ENCODE measurements around the gene TBC1D16.
A peak's percentile ranks its signal among the peaks of the same experiment; 100 is the strongest.
"Not testable (repeated sequence)": the region's sequence is repeated elsewhere in the genome, so short reads cannot be mapped to it uniquely, and the experiment has no call there.

The TBC1D16 gene

DNA sequence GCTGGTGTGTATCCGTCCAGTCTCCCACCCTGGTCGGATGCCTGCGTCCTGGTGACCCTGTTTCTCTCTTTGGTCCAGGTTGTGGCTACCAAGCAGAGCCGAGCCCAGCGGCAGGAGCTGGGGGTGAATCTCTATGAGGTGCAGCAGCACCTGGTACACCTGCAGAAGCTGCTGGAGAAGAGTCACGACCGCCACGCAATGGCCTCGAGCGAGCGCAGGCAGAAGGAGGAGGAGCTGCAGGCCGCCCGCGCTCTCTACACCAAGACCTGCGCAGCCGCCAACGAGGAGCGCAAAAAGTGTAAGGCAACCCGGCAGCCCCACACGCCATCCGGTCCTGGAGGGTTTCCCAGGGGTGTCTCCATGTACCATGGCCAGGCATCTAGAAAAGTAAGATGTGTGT is 14.3 kb upstream of the TBC1D16 start:
- no peak overlapping the region for H3K9ac ChIP-seq (ENCODE audit: low read length)
- H3K27me3 ChIP-seq (replicated peaks; ENCODE audit: control insufficient read depth, insufficient read depth, low read length): no peaks in the 10 kb centered on the region
- no peak for DNase-seq (ENCODE audit: low read depth)
- H3K36me3 ChIP-seq (ENCODE audit: control insufficient read depth, insufficient read depth, low read length, severe bottlenecking): peaks cover 29% of the 10 kb centered on the region
- peaks cover 14% of the 10 kb centered on the region for H3K4me1 ChIP-seq (ENCODE audit: control insufficient read depth, insufficient read depth, low read length)
- H3K4me3 ChIP-seq (ENCODE audit: low read length): no peak overlapping the region
- H3K9me3 ChIP-seq (ENCODE audit: control insufficient read depth, low read length): no peaks in the 10 kb centered on the region

DNA sequence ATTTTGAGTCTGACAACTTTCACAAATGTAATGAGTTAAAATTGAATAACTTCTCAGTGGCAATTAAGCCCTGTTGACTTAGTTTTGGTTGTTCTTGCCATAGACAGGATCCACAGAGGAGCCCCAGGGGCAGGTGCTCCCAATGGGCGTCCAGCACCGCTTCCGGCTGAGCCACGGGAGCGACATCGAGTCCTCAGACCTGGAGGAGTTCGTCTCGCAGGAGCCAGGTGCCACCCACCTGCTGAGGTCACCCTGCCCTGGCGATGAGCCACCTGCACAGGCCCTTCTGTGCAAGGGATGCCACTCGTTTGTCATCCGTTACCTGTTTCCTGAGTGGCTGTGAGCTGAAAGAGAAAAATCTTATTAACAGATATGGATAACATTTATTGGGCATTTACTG is 11.5 kb upstream of the TBC1D16 start:
- Histone ChIP-seq H3K9ac (ENCODE audit: low read length) (no peak overlapping the region), H3K27me3 (replicated peaks; ENCODE audit: control insufficient read depth, insufficient read depth, low read length) (no peaks in the 10 kb centered on the region), H3K36me3 (ENCODE audit: control insufficient read depth, insufficient read depth, low read length, severe bottlenecking) (peaks cover 45% of the 10 kb centered on the region), H3K9me3 (ENCODE audit: control insufficient read depth, low read length) (peaks cover 4% of the 10 kb centered on the region), H3K4me1 (ENCODE audit: control insufficient read depth, insufficient read depth, low read length) (peaks cover 8% of the 10 kb centered on the region), H3K4me3 (ENCODE audit: low read length) (no peak overlapping the region)
- DNase-seq (ENCODE audit: low read depth): no peak

- H3K9me3 ChIP-seq (ENCODE audit: control insufficient read depth, low read length); H3K4me3 ChIP-seq (ENCODE audit: low read length); DNase-seq (ENCODE audit: low read depth); H3K9ac ChIP-seq (ENCODE audit: low read length); H3K27me3 ChIP-seq (replicated peaks; ENCODE audit: control insufficient read depth, insufficient read depth, low read length); H3K4me1 ChIP-seq (ENCODE audit: control insufficient read depth, insufficient read depth, low read length): not testable (repeated sequence)
- peaks cover 48% of the 10 kb centered on the region for H3K36me3 ChIP-seq (ENCODE audit: control insufficient read depth, insufficient read depth, low read length, severe bottlenecking)
Observed at GRCh38 chr17:80046709-80047108, 11.0 kb upstream of the TBC1D16 start.

DNA sequence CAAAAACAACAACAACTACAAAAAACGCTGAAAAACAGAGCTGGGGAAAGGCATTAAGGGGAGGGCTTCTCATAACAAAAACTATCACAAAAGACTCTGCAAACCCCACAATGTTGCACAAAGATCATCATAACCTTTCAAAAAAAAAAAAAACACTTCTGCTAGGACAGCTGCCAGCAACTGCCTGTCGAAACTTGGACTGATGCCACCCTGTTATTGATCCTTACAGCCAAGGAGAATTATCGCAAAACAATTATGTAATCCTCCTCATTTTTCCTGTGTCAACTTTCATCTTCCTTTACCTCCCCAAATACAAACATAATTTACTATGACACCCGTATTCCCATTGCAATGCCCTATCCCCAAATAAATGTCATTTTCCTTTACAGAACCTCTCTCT is 10.0 kb upstream of the TBC1D16 start:
- no peak overlapping the region for H3K4me3 ChIP-seq (ENCODE audit: low read length)
- H3K4me1 ChIP-seq (ENCODE audit: control insufficient read depth, insufficient read depth, low read length): peaks cover 8% of the 10 kb centered on the region
- H3K9ac ChIP-seq (ENCODE audit: low read length): no peak overlapping the region
- H3K9me3 ChIP-seq (ENCODE audit: control insufficient read depth, low read length): peaks cover 6% of the 10 kb centered on the region
- H3K36me3 ChIP-seq (ENCODE audit: control insufficient read depth, insufficient read depth, low read length, severe bottlenecking): peaks cover 47% of the 10 kb centered on the region
- H3K27me3 ChIP-seq (replicated peaks; ENCODE audit: control insufficient read depth, insufficient read depth, low read length): no peaks in the 10 kb centered on the region
- no peak for DNase-seq (ENCODE audit: low read depth)

DNA sequence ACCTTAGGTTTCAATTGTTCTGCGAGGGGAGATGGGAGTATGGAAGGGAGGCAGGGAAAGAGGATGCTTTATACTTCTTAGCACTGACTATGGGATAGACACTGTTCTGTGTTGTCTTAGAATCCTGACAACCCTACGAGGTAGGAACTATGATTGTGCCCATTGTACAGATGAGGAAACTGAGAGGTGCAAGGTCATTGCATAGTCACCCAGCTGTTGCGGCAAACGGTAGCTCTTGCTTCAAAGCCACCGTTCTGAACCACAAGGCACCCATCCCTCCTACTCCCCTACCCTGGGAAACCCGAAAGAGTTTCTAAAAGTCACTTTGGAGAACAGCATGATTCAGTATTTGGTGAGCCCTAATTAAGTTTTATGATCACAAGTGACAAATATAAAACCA is 8.3 kb upstream of the TBC1D16 start:
- H3K27me3 ChIP-seq (replicated peaks; ENCODE audit: control insufficient read depth, insufficient read depth, low read length): no peaks in the 10 kb centered on the region
- peaks cover 35% of the 10 kb centered on the region for H3K36me3 ChIP-seq (ENCODE audit: control insufficient read depth, insufficient read depth, low read length, severe bottlenecking)
- DNase-seq (ENCODE audit: low read depth): no peak
- H3K4me3 ChIP-seq (ENCODE audit: low read length): no peak overlapping the region
- peaks cover 8% of the 10 kb centered on the region for H3K4me1 ChIP-seq (ENCODE audit: control insufficient read depth, insufficient read depth, low read length)
- no peak overlapping the region for H3K9ac ChIP-seq (ENCODE audit: low read length)
- peaks cover 6% of the 10 kb centered on the region for H3K9me3 ChIP-seq (ENCODE audit: control insufficient read depth, low read length)

DNA sequence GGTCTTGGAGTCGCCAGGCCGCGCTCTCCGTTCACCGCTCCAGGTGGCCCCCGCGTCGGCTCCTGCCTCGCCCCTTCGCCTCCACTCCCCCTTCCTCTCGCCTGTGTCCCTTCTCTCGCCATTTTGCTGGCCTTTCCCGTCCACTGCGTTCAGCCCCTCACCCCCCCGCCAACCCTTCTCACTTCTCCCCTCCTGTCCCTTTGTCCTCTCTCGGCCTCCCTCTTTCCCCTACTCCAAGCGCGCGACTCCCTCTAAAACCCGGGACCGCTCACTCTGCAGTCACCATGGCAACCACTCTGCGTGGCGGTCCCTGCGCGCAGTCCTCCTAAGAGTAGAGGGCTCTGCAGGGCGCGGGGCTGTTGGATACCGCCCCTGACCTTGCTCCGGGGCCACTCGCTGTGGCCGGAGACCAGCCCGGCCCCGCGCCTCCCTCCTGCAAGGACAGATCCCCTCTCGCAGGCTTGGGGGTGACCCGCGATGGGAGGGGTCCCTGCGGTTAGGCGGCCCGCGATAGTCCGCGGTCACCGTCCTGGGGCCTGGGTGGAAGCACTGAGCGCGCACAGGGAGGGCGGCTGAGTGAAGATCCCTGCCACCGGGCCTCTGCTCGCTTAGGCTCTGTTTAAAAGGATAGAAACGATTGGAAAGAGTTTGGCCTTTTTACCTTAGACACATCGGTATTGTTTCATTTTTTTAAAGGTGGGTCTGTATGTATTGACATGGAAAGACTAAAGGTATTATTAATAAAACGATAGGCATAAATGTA is 1.2 kb upstream of the TBC1D16 start:
- DNase-seq (ENCODE audit: low read depth): peak; percentile 71

DNA sequence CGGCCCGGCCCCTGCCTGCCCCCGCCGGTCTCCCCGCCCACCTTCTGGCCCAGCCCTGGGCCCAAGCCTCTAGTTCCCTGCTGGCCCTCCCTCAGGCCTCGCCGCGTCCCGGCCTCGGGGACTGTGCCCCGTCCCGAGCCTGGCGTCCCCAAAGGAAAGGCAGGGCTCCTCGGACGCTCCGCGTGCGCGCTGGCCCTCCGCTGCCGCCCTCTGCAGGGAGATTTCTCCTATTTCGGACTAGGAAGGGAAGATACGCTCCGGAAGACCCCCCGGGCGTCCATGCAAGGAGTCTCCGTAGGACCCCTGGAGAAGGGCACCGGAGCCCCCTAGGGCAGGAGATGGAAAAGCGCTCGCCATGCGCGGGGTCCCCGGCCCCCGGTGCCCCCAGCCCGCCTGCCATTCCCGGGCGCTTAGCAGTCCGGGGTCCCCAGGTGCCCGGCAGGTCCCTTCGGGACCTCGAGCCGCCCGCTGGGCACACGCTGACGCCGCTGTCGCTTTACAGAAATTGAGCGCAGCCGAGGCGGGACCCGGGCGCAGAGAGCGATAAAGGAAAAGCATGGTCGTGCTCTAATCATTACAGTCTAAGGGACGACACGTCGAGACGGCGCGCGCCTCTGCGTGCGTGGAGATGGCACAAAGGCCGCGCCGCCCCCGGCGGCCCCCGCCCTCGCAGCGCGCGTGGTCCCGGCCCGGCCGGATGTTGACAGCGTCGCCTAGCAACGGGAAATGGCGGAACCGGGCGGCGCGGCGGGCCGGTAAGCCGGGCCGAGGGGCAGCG is 454 bp upstream of the TBC1D16 start, which contains the start of gene CCDC40:
CCDC40 (plus strand) TSS at position 706 of the 778 bp plus-strand sequence; CDS start at position 727, 21 bp downstream.
- DNase-seq (ENCODE audit: low read depth): peak; percentile 96
- no peaks in the 10 kb centered on the region for H3K9me3 ChIP-seq (ENCODE audit: control insufficient read depth, low read length)
- peak within 1 kb of the TSS; percentile 95 for H3K4me3 ChIP-seq (ENCODE audit: low read length)
- peaks cover 35% of the 10 kb centered on the region for H3K4me1 ChIP-seq (ENCODE audit: control insufficient read depth, insufficient read depth, low read length)
- no peaks in the 10 kb centered on the region for H3K27me3 ChIP-seq (replicated peaks; ENCODE audit: control insufficient read depth, insufficient read depth, low read length)
- peak within 1 kb of the TSS; percentile 98 for H3K9ac ChIP-seq (ENCODE audit: low read length)
- peaks cover 4% of the 10 kb centered on the region for H3K36me3 ChIP-seq (ENCODE audit: control insufficient read depth, insufficient read depth, low read length, severe bottlenecking)

More for the DNA sequence above, 1.2 kb upstream of the TBC1D16 start:
- Histone ChIP-seq H3K36me3 (ENCODE audit: control insufficient read depth, insufficient read depth, low read length, severe bottlenecking) (peaks cover 10% of the 10 kb centered on the region), H3K9me3 (ENCODE audit: control insufficient read depth, low read length) (no peaks in the 10 kb centered on the region), H3K4me1 (ENCODE audit: control insufficient read depth, insufficient read depth, low read length) (peaks cover 27% of the 10 kb centered on the region), H3K9ac (ENCODE audit: low read length) (peak overlapping the region; percentile 95), H3K27me3 (replicated peaks; ENCODE audit: control insufficient read depth, insufficient read depth, low read length) (no peaks in the 10 kb centered on the region), H3K4me3 (ENCODE audit: low read length) (peak overlapping the region; percentile 93)

DNA sequence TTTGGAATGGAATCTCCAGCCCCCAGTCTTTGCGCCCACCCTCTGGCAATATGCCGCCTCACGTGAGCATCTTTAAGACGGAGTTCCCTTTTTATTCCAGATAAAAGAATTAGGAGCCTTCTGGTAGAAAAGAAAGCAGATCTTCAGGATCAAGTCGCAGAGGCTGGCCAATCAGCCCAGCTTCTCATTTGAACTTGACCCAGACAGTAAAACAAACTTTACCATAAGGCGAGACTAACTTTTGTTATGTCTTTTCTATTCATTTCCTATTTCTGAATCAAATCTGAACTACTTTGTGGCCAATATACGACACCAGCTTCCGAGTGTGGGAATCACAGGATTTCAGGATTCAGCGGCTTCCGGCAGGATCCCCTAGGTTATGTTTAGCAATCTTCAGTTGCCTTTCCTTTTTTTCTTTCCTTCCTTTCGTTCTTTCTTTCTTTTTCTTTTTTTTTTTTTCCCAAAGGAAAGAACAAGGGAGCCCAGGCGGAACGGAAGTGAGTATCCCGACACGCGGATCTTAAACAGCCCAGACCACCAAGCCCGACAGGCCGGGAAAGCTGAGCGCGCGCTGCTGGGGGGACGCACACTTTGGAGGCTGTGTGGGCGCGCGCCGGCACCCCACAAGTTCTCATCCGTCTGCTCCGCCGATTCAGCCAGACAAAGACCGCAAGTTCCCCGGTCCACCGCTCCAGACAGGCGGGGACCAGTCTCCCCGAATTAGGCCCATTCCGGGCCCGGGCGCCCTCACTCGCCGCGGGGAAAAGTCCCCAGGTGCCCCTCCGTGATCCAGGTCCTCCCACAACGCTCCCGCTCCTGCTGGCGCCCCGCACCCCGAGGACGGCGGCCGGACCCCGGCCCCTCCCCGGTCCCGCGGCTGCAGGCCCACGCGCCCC is 633 bp downstream of the TBC1D16 start:
- H3K4me1 ChIP-seq (ENCODE audit: control insufficient read depth, insufficient read depth, low read length): peaks cover 45% of the 10 kb centered on the region
- peak; percentile 70 for DNase-seq (ENCODE audit: low read depth)
- no peaks in the 10 kb centered on the region for H3K27me3 ChIP-seq (replicated peaks; ENCODE audit: control insufficient read depth, insufficient read depth, low read length)

GRCh38 chr17:80033840-80034239 is 1.8 kb downstream of the TBC1D16 start:
- Histone ChIP-seq H3K27me3 (replicated peaks; ENCODE audit: control insufficient read depth, insufficient read depth, low read length) (no peaks in the 10 kb centered on the region), H3K4me3 (ENCODE audit: low read length) (peak overlapping the region; percentile 95), H3K9ac (ENCODE audit: low read length) (peak overlapping the region; percentile 98), H3K36me3 (ENCODE audit: control insufficient read depth, insufficient read depth, low read length, severe bottlenecking) (peaks cover 6% of the 10 kb centered on the region), H3K9me3 (ENCODE audit: control insufficient read depth, low read length) (no peaks in the 10 kb centered on the region), H3K4me1 (ENCODE audit: control insufficient read depth, insufficient read depth, low read length) (peaks cover 56% of the 10 kb centered on the region)
- DNase-seq (ENCODE audit: low read depth): no peak

More for the DNA sequence above, 633 bp downstream of the TBC1D16 start:
- no peaks in the 10 kb centered on the region for H3K9me3 ChIP-seq (ENCODE audit: control insufficient read depth, low read length)
- H3K4me3 ChIP-seq (ENCODE audit: low read length): peak overlapping the region; percentile 95
- peak overlapping the region; percentile 98 for H3K9ac ChIP-seq (ENCODE audit: low read length)
- H3K36me3 ChIP-seq (ENCODE audit: control insufficient read depth, insufficient read depth, low read length, severe bottlenecking): peaks cover 6% of the 10 kb centered on the region

DNA sequence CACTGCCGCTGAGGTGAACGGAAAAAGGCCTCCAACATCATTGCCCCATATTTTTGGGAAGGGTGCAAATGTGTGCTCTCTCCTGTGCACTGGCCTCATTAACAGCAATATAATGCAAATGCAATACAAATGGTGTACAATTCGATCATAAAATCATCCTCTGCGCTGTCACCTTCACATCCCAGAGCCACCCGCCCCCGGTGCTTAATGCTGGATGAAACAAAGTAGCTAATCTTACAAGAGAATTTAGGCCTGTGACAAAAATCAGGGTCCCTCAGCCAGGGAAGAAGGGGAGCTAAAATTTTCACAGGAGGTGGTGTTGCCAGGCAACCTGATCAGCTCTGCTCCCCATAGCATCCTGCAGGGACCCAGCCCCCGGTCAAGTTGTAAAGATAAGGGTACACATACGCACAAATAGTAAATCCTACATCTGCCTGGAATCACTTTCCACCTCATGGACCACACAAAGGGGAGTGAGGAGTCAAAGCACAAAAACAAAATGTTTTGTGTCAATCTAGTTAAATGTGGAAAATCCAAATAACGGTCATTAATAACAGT is 3.0 kb downstream of the TBC1D16 start:
- Histone ChIP-seq H3K4me1 (ENCODE audit: control insufficient read depth, insufficient read depth, low read length) (peaks cover 62% of the 10 kb centered on the region), H3K4me3 (ENCODE audit: low read length) (peak overlapping the region; percentile 95), H3K27me3 (replicated peaks; ENCODE audit: control insufficient read depth, insufficient read depth, low read length) (no peaks in the 10 kb centered on the region), H3K36me3 (ENCODE audit: control insufficient read depth, insufficient read depth, low read length, severe bottlenecking) (peaks cover 6% of the 10 kb centered on the region), H3K9ac (ENCODE audit: low read length) (peak overlapping the region; percentile 98), H3K9me3 (ENCODE audit: control insufficient read depth, low read length) (no peaks in the 10 kb centered on the region)
- no peak for DNase-seq (ENCODE audit: low read depth)
